Epithelial cell of proximal tubule (primary cell): ENCODE results near the gene ANKMY1. TPM values are rescaled to one million over a fixed set of nuclear protein-coding genes. Genes with fewer than 3 reads are reported as not detected.

Experiments used
- DNase-seq: peaks from one replicate; pipeline ENCODE4 v3.0.0-alpha.2; 2011; ENCODE audit warnings: low read depth
- H3K4me3 ChIP-seq: 2 replicates; pipeline ENCODE4 v1.5.1; 2011; ENCODE audit warnings: low read depth, mild to moderate bottlenecking, low read length
- total RNA-seq: library from RNA; depleted of rRNA; stranded (reverse); fragments of >200 nt; gene quantifications from 2 replicates; pipeline ENCODE4 v1.2.3, GENCODE V29; 2015
- TF ChIP-seq, protein P1 (sequence below): conservative IDR thresholded peaks from 2 replicates; pipeline ENCODE4 v1.5.1; 2012; ENCODE audit warnings: low read depth, mild to moderate bottlenecking, low read length

ANKMY1 gene
- total RNA-seq, 1 donor from 2014 or later = 4.0 TPM

DNA sequence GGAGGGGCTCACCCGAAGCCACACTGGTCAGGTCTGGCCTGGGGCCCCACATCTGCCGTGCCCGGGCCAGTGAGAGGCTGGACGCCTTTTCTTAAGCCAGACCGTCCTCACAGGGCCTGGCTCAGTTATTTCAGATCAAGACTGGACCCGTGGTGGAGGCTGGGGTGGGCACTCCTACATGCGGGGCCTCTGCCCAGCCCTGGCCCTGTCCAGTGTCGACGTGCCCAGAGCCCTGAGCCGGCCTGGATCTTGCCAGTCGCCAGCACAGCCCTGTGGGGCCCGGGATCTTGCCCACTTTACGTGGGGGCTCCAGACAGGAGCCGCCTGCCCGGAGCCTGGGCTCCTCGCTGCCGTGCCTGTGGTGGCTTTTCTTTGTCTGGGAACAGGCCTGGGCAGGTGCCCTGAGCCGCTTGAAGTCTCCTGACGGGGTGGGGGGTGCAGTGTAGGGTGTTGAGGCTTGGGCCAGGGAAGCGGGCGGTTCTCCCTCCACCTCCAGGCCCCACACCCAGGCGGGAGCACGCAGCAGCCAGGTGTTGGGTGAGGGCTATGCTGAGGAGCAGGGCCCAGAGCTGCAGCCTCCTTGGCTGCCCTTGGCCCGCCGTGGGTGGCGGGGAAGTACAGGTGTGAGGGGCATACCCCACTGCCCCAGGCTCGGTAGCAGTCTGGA lies 116.3 kb downstream of the ANKMY1 start:
- DNase-seq = no peak
- TF ChIP-seq, protein P1, sequence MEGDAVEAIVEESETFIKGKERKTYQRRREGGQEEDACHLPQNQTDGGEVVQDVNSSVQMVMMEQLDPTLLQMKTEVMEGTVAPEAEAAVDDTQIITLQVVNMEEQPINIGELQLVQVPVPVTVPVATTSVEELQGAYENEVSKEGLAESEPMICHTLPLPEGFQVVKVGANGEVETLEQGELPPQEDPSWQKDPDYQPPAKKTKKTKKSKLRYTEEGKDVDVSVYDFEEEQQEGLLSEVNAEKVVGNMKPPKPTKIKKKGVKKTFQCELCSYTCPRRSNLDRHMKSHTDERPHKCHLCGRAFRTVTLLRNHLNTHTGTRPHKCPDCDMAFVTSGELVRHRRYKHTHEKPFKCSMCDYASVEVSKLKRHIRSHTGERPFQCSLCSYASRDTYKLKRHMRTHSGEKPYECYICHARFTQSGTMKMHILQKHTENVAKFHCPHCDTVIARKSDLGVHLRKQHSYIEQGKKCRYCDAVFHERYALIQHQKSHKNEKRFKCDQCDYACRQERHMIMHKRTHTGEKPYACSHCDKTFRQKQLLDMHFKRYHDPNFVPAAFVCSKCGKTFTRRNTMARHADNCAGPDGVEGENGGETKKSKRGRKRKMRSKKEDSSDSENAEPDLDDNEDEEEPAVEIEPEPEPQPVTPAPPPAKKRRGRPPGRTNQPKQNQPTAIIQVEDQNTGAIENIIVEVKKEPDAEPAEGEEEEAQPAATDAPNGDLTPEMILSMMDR = no peak
- no peak overlapping the region for H3K4me3 ChIP-seq

DNA sequence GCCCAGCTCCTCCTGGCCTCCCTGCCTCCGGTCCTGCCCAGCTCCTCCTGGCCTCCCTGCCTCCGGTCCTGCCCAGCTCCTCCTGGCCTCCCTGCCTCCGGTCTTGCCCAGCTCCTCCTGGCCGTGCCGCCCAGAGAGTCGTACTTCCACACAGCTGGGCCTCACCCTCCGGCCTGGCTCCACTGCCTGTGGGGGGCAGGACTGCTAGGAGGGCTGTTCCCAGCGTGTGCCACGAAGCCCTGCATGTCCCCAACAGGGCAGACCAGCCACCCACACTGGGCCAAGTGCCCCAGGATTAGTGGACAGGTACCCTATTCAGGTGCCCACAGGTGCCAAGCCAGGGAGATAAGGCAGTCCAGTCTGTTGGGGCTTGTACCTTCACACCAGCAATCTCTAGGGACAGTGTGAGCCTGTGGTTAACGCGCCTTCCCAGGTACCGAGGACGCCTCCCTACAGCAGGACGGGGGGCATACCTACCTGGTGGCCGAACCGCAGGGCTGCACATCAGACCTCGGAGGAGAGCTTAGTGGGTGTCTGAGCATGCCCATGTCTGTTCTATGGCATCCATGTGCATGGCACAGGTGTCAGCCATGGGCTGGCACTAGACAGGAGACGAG lies 117.0 kb downstream of the ANKMY1 start:
- H3K4me3 ChIP-seq = no peak overlapping the region
- TF ChIP-seq, protein P1 = no peak
- DNase-seq = no peak

DNA sequence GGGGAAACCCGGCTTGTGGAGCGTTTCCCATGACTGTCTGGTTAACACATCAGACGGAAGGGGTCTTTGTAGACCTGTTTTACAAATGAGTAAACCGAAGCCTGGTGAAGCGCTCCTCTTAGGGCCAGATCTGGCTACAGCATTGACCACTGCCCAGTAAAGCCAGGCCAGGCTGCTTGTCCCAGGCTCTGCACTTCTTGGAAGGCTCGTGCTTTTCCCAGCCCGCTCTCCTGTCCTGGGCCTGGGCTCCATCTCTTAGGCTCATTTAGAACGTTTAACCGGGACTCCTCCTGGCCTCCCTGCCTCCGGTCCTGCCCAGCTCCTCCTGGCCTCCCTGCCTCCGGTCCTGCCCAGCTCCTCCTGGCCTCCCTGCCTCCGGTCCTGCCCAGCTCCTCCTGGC lies 117.5 kb downstream of the ANKMY1 start:
- TF ChIP-seq, protein P1 = no peak
- no peak overlapping the region for H3K4me3 ChIP-seq
- DNase-seq = no peak

DNA sequence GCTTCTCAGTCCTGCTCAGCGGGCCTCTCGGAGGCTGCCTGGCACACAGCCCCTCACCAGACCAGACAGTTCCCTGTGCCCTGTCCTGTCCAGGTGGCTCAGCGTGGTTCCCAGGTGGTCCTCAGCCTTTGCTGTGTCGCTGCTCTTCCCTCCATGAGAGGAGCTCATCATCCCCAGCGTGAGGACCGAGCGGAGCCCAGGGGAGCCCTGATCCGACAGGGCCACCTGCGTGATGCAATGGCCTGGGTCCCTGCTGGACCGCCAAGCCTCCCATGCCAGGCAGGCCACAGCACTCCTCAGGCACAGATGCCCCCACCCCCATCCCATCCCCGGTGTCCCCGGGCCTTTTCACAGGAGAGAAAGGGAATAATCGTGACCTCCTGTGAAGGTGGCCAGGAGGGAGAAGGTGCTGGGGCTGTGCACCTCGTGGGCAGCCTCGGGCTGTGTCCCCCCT lies 118.1 kb downstream of the ANKMY1 start:
- DNase-seq = no peak
- TF ChIP-seq, protein P1 = no peak
- H3K4me3 ChIP-seq = no peak overlapping the region

DNA sequence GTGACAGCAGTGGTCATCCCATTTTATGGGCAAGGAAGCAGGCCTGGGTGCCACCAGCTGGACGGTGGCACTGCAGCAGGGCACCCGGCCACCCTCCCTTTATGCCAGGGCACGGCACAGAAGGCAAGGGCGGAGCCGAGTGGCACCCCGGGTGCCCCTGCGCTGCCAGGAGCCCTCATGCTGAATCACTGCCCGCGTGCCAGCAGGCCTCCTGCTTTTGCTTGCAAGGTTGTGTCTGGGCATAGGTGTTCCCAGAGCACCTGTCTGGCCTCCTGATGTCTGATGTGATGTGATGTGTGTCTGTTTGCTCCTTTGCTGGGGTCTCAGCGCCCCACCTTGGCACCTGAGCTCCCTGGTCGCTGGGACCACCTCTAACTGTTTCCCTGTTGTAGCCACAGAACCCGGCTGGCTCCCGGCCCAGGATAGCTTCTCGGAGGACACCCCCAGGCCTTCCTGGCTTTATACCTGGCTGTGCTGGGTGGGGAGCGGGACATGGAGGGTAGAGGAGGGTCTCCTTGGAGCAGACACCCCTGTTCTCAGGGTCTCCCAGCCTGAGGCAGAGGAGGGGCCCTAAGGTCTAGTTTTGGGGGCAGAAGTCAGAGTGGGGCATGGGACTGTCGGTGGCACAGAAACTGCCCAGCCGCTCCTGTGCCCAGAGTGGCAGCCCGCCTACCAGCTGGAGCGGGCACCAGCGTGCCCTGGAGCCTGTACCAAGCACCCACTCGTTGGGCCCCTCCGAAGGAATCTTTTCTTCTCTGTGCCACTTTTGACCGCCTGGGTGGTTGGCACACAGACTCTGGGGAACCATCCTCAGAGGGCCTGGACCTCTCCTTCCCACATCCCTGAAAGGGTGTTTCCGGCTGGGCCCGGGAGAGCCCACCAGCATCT lies 118.7 kb downstream of the ANKMY1 start:
- H3K4me3 ChIP-seq = no peak overlapping the region
- TF ChIP-seq, protein P1 = no peak
- no peak for DNase-seq

DNA sequence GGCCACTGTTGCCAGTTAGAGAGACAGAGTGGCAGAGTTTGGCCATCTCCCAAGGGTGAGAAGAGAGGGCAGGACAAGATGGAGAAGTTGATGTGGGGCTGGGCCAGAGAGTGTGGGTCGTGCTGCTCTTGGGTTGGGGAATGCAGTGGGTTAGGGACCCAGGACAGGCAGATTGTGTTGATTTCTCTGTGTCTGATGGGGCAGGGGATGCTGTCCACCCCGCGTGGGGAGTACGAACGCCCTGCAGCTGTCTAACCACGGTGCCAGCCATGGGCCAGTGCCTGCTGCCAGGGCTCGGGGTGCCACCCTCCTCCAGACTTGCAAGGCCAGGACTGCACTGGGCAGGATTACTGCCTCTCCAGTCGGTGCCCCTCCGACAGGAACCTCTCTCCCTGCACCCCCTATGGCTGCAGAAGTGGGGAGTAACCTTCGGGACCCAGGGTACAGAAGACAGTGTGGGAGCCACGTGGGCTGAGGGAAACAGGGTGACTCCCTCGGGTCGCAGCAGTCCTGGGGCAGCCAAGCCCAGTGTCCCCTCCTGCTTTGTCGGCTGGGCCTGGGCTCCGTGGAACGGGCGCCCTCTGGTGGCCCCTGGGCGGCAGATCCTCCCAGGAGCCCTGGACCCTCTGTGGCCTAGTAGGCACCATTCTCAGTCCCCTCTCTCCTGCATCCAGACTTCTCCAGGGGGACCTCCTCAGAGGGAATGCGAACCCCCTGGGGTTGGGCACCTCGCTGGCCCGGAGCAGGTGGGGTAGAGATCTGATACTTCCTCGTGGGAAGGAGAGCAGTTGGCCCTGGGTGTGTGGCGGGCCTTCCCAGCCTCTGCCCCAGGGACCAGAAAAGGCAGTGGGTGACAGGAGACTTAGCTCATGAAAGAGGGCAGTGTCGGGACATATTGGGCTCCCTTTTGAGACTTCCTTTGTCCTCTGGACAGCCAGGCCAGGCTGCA lies 119.7 kb downstream of the ANKMY1 start:
- H3K4me3 ChIP-seq = peak overlapping the region; percentile 34
- no peak for DNase-seq
- TF ChIP-seq, protein P1 = peak; percentile 88
